Endothelial cell of umbilical vein (primary cell): ENCODE measurements around the gene B3GALT4. TPM values are rescaled to one million over a fixed set of nuclear protein-coding genes. Genes with fewer than 3 reads are reported as not detected.
"Not testable (repeated sequence)": the region's sequence is repeated elsewhere in the genome, so short reads cannot be mapped to it uniquely, and the experiment has no call there.

Experiments used
- BruUV-seq: library from RNA; stranded (reverse); fragments of 400-500 nt; replicated peaks from 2 replicates; lab custom pipeline; 2021; lab: Mats Ljungman, UMichigan
- CTCF ChIA-PET: fragments of 300-600, 350-600 bp; sonication (Branson Sonifier 250); formaldehyde crosslinking; loops from one replicate; lab custom pipeline; 2021; ENCODE audit warnings: antibody characterized with exemption, inconsistent platforms; lab: Charles Lee
- POLR2A ChIA-PET: fragments of 300-600, 350-600 bp; sonication (Branson Sonifier 250); formaldehyde crosslinking; loops from one replicate; lab custom pipeline; 2021; ENCODE audit warnings: antibody characterized with exemption, inconsistent platforms; lab: Charles Lee
- DNase-seq: peaks from one replicate; pipeline ENCODE4 v3.0.0-alpha.2; 2011; ENCODE audit warnings: low read depth, low spot score
- FAIRE-seq: peaks from 2 replicates; lab custom pipeline; 2011; peaks lifted over from hg19 to GRCh38; lab: Jason Lieb, UNC
- H2AFZ ChIP-seq: 2 replicates; pipeline ENCODE4 v1.6.0; 2012; ENCODE audit warnings: low read depth, low read length, control low read depth, inconsistent platforms
- H3K27ac ChIP-seq: 2 replicates; pipeline ENCODE4 v1.5.1; 2011; ENCODE audit warnings: low read depth, mild to moderate bottlenecking, control low read depth, low read length, moderate library complexity; ENCODE audit not compliant: insufficient read depth
- H3K27me3 ChIP-seq, 2 experiments: 2 replicates each; pipeline versions ENCODE4 v1.6.0 to v1.6.1; 2011; ENCODE audit warnings: low read length in 2 of 2, mixed read lengths in 1 of 2; ENCODE audit not compliant: control insufficient read depth in 2 of 2, insufficient read depth in 2 of 2
- H3K36me3 ChIP-seq, 2 experiments: 2 replicates in 1 of 2; 3 replicates in 1 of 2; pipeline ENCODE4 v1.5.1; 2011; ENCODE audit warnings: low read length in 2 of 2, mild to moderate bottlenecking in 1 of 2, moderate library complexity in 1 of 2; ENCODE audit not compliant: control insufficient read depth in 2 of 2, insufficient read depth in 2 of 2; ENCODE audit errors: extremely low read depth in 1 of 2
- H3K4me1 ChIP-seq: 3 replicates; pipeline ENCODE4 v1.5.1; 2011; ENCODE audit warnings: mild to moderate bottlenecking, low read length; ENCODE audit not compliant: control insufficient read depth, insufficient read depth; ENCODE audit errors: extremely low read depth
- H3K4me2 ChIP-seq: 2 replicates; pipeline ENCODE4 v1.6.1; 2011; ENCODE audit warnings: low read length, control low read depth, mixed read lengths; ENCODE audit not compliant: insufficient read depth
- H3K4me3 ChIP-seq, 3 experiments: fragments of 200-600 bp in 1 of 3; sonication (generic), shearing (Covaris generic) in 1 of 3; replicated peaks in 1 of 3; 2 replicates each; pipeline ENCODE4 v1.5.1; 2011 to 2016; ENCODE audit warnings: control low read depth in 3 of 3, low read length in 3 of 3, mild to moderate bottlenecking in 2 of 3, inconsistent platforms in 1 of 3, low read depth in 1 of 3, moderate library complexity in 1 of 3; ENCODE audit not compliant: insufficient read depth in 1 of 3
- H3K79me2 ChIP-seq: 2 replicates; pipeline ENCODE4 v1.6.0; 2012; ENCODE audit warnings: low read length, inconsistent platforms; ENCODE audit not compliant: control insufficient read depth, insufficient read depth
- H3K9ac ChIP-seq: replicated peaks from 2 replicates; pipeline ENCODE3; 2011; ENCODE audit warnings: low read length, control low read depth; ENCODE audit not compliant: insufficient read depth; ENCODE audit errors: extremely low read depth
- H3K9me1 ChIP-seq: replicated peaks from 3 replicates; pipeline ENCODE4 v1.6.0; 2011; ENCODE audit warnings: mild to moderate bottlenecking, low read length; ENCODE audit not compliant: control insufficient read depth, insufficient read depth; ENCODE audit errors: extremely low read depth
- H3K9me3 ChIP-seq: replicated peaks from 2 replicates; pipeline ENCODE4 v1.5.1; 2012; ENCODE audit warnings: low read length, inconsistent platforms; ENCODE audit not compliant: control insufficient read depth, insufficient read depth
- H4K20me1 ChIP-seq: replicated peaks from 2 replicates; pipeline ENCODE3; 2011; ENCODE audit warnings: mild to moderate bottlenecking, low read length; ENCODE audit not compliant: control insufficient read depth, insufficient read depth; ENCODE audit errors: extremely low read depth
- CTCF ChIP-seq, 2 donors: IDR thresholded peaks; 1 replicate in 1 of 2; 2 replicates in 1 of 2; pipeline ENCODE4 v1.5.1; 2011; ENCODE audit warnings: low read length in 2 of 2, mild to moderate bottlenecking in 2 of 2, moderate library complexity in 2 of 2, control low read depth in 1 of 2, inconsistent platforms in 1 of 2, low read depth in 1 of 2; ENCODE audit not compliant: insufficient read depth in 1 of 2; ENCODE audit errors: extremely low read depth in 1 of 2
- EZH2 ChIP-seq: IDR thresholded peaks from 2 replicates; pipeline ENCODE4 v1.6.1; 2012; ENCODE audit warnings: borderline replicate concordance, low read depth, mild to moderate bottlenecking, moderate library complexity, low read length, inconsistent platforms; ENCODE audit not compliant: severe bottlenecking
- FOS ChIP-seq: IDR thresholded peaks from 2 replicates; pipeline ENCODE4 v1.6.1; 2011; ENCODE audit warnings: mild to moderate bottlenecking, low read length, moderate library complexity, borderline replicate concordance; ENCODE audit not compliant: insufficient read depth
- GATA2 ChIP-seq: IDR thresholded peaks from 2 replicates; pipeline ENCODE4 v1.7.0; 2011; ENCODE audit warnings: low read depth, mild to moderate bottlenecking, moderate library complexity, mixed read lengths, low read length; ENCODE audit not compliant: insufficient read length, insufficient read depth
- JUN ChIP-seq: IDR thresholded peaks from 2 replicates; pipeline ENCODE4 v1.6.1; 2011; ENCODE audit warnings: borderline replicate concordance, low read depth; ENCODE audit not compliant: insufficient read length, insufficient read depth
- MAX ChIP-seq: IDR thresholded peaks from 2 replicates; pipeline ENCODE4 v1.6.1; 2011; ENCODE audit not compliant: insufficient read depth, insufficient read length
- MYC ChIP-seq: IDR thresholded peaks from one replicate; pipeline ENCODE4 v1.6.1; 2011; ENCODE audit warnings: mild to moderate bottlenecking, low read depth, low read length
- POLR2A ChIP-seq: IDR thresholded peaks from 2 replicates; pipeline ENCODE4 v1.6.1; 2012; ENCODE audit warnings: low read depth, mild to moderate bottlenecking, control low read depth, low read length
- POLR2AphosphoS5 ChIP-seq: IDR thresholded peaks from 2 replicates; pipeline ENCODE4 v1.6.1; 2012; ENCODE audit warnings: low read depth, mild to moderate bottlenecking, control low read depth, low read length, moderate library complexity; ENCODE audit not compliant: insufficient read depth
- dilution Hi-C: fragments of 300-500 bp; cut with MboI; formaldehyde crosslinking; loops from one replicate; pipeline ENCODE4 v1.15.0; 2019; ENCODE audit warnings: low sequenced_read_pairs; ENCODE audit not compliant: extremely low pct_ligation_motif_present
- intact Hi-C: fragments of 100-400 bp; cut with micrococcal nuclease; formaldehyde crosslinking; loops from one replicate; pipeline ENCODE4 v1.10.0; 2022
- polyA plus RNA-seq, 4 experiments: library from polyadenylated mRNA; depleted of rRNA in 3 of 4; stranded (reverse) in 3 of 4; unstranded in 1 of 4; fragments of >200 nt; gene quantifications; 2 replicates each; pipeline versions ENCODE4 v1.2.1 to v1.2.3, GENCODE V29; 2011 to 2012; ENCODE audit warnings: missing spikeins in 1 of 4
- total RNA-seq: library from RNA; stranded (reverse); gene quantifications from 2 replicates; pipeline ENCODE4 v1.2.3, GENCODE V29; 2021

The B3GALT4 gene
- total and polyA plus RNA-seq, 2 donors (not counting 3 experiments of a cell fraction or from before 2014, with no cell fraction given) = 4.5 to 5.6 TPM

GRCh38 chr6:33259032-33259431, 17.9 kb upstream of the B3GALT4 start:
- peaks cover 2 to 6% of the 10 kb centered on the region in 2 experiments for H3K36me3 ChIP-seq
- H2AFZ ChIP-seq = no peak overlapping the region
- no peak for DNase-seq
- intact Hi-C loops (no loop called here), dilution Hi-C loops (no loop called here)
- H3K9me1 ChIP-seq = no peaks in the 10 kb centered on the region
- H3K9ac ChIP-seq = no peak overlapping the region
- H4K20me1 ChIP-seq = no peaks in the 10 kb centered on the region
- POLR2A ChIA-PET = no interaction called here
- no peaks in the 10 kb centered on the region for H3K4me1 ChIP-seq
- no peaks in the 10 kb centered on the region for H3K27me3 ChIP-seq
- FAIRE-seq = no peak
- H3K9me3 ChIP-seq = no peaks in the 10 kb centered on the region
- H3K27ac ChIP-seq = no peak overlapping the region
- TF ChIP-seq CTCF (IDR thresholded peaks at IDR 0.05; ENCODE audit: extremely low read depth in 1 of 2, insufficient read depth in 1 of 2, low read depth in 1 of 2, low read length in 2 of 2) = no peak
- TF ChIP-seq MYC = no peak
- no peak for TF ChIP-seq MAX
- no peak for TF ChIP-seq EZH2
- TF ChIP-seq GATA2 = no peak
- TF ChIP-seq JUN = no peak
- no peak for TF ChIP-seq POLR2A
- no peak for TF ChIP-seq POLR2AphosphoS5
- TF ChIP-seq FOS = no peak
- no peak overlapping the region for H3K4me3 ChIP-seq
- no peaks in the 10 kb centered on the region for H3K79me2 ChIP-seq
- BruUV-seq = no TSS peak
- CTCF ChIA-PET = interaction anchor here (1.4 kb wide), 1 partner anchor 391 kb away, joined by 3 read pairs; no protein-coding TSS in a partner anchor
- no peak overlapping the region for H3K4me2 ChIP-seq

- DNase-seq, intact Hi-C loops, H3K9me1 ChIP-seq, H3K4me1 ChIP-seq, H3K27ac ChIP-seq, BruUV-seq, H3K27me3 ChIP-seq, H2AFZ ChIP-seq, dilution Hi-C loops, H3K9me3 ChIP-seq, H4K20me1 ChIP-seq, H3K9ac ChIP-seq, FAIRE-seq, H3K4me3 ChIP-seq, H3K79me2 ChIP-seq, H3K4me2 ChIP-seq: not testable (repeated sequence)
- POLR2A ChIA-PET = interaction anchor here (0.9 kb wide), 1 partner anchor 10 kb away, joined by 4 read pairs; the partner anchor contains the start of genes RPS18 and VPS52
- CTCF ChIA-PET = interaction anchor here (0.6 to 0.8 kb wide), 2 partner anchors 13 to 358 kb away, joined by 3 read pairs; no protein-coding TSS in a partner anchor
- H3K36me3 ChIP-seq = peaks cover 2 to 20% of the 10 kb centered on the region in 2 experiments
Measured at GRCh38 chr6:33262490-33262889, 14.4 kb upstream of the B3GALT4 start.
